ENCODE measurements around the gene YPEL5. TPM values are rescaled to one million over a fixed set of nuclear protein-coding genes. Genes with fewer than 3 reads are reported as not detected.

The YPEL5 gene
- total RNA-seq, 1 donor from 2014 or later, result 66.4 TPM

- Histone ChIP-seq H3K4me1 (peaks cover 28% of the 10 kb centered on the region), H4K20me1 (ENCODE audit: low read depth) (no peaks in the 10 kb centered on the region), H3K36me3 (no peaks in the 10 kb centered on the region), H3K9me3 (ENCODE audit: low read depth) (no peaks in the 10 kb centered on the region), H3K27me3 (no peaks in the 10 kb centered on the region), H3K27ac (no peak overlapping the region), H2AFZ (replicated peaks) (no peak overlapping the region), H3K79me2 (ENCODE audit: low read depth) (no peaks in the 10 kb centered on the region), H3F3A (ENCODE audit: low read depth) (peaks cover 3% of the 10 kb centered on the region), H3K9ac (no peak overlapping the region), H3K4me2 (peak overlapping the region; percentile 27), H3K4me3 (no peak overlapping the region)
- Mint-ChIP-seq H3K27ac (no peak overlapping the region), H3K36me3 (no peaks in the 10 kb centered on the region), H3K4me3 (no peak overlapping the region), H3K4me1 (peaks cover 11% of the 10 kb centered on the region), H3K27me3 (ENCODE audit: insufficient read depth, low read depth) (peaks cover 3% of the 10 kb centered on the region), H3K9me3 (peaks cover 2% of the 10 kb centered on the region)
- no peak for TF ChIP-seq CTCF (IDR thresholded peaks at IDR 0.05)
- TF ChIP-seq EZH2phosphoT487 (IDR thresholded peaks at IDR 0.05), result no peak
- no peak for TF ChIP-seq EZH2 (IDR thresholded peaks at IDR 0.05)
- DNase-seq (ENCODE audit: low spot score), result no peak
Observed at GRCh38 chr2:30194421-30194820, 47.6 kb downstream of the YPEL5 start.

DNA sequence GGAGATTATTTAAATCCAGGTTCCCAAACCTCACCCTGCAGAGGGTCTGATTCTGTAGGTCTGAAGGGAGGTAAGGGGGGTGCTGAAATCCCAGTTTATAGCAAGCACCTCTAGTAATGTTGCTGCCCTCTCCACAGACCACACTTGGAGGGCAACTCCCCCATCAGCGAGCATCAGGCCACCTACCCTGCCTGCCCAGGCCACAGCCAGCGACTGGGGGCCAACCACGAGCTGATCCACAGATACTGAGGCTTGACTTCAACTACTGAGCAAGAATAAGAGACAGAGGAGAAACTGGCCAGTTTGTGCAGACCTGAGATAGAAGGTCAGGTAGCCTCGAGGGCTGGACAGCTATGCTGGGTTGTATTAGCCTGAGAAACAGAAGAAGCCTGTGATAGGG, 48.2 kb downstream of the YPEL5 start:
- H3K9me3 ChIP-seq (ENCODE audit: low read depth), result no peaks in the 10 kb centered on the region
- H3K4me3 ChIP-seq, result no peak overlapping the region
- no peak overlapping the region for H3K4me3 Mint-ChIP-seq
- peaks cover 3% of the 10 kb centered on the region for H3K27me3 Mint-ChIP-seq (ENCODE audit: insufficient read depth, low read depth)
- H3K27me3 ChIP-seq, result no peaks in the 10 kb centered on the region
- no peak for DNase-seq (ENCODE audit: low spot score)
- no peak overlapping the region for H2AFZ ChIP-seq (replicated peaks)
- H3K36me3 ChIP-seq, result no peaks in the 10 kb centered on the region
- H3K79me2 ChIP-seq (ENCODE audit: low read depth), result no peaks in the 10 kb centered on the region
- no peak for TF ChIP-seq EZH2 (IDR thresholded peaks at IDR 0.05)
- TF ChIP-seq EZH2phosphoT487 (IDR thresholded peaks at IDR 0.05), result no peak
- TF ChIP-seq CTCF (IDR thresholded peaks at IDR 0.05), result no peak
- peaks cover 3% of the 10 kb centered on the region for H3F3A ChIP-seq (ENCODE audit: low read depth)
- H4K20me1 ChIP-seq (ENCODE audit: low read depth), result no peaks in the 10 kb centered on the region
- no peak overlapping the region for H3K27ac ChIP-seq
- no peak overlapping the region for H3K4me2 ChIP-seq
- no peaks in the 10 kb centered on the region for H3K36me3 Mint-ChIP-seq
- no peak overlapping the region for H3K9ac ChIP-seq
- peak overlapping the region; percentile 90 for H3K27ac Mint-ChIP-seq
- H3K9me3 Mint-ChIP-seq, result peaks cover 2% of the 10 kb centered on the region
- H3K4me1 ChIP-seq, result peaks cover 28% of the 10 kb centered on the region
- H3K4me1 Mint-ChIP-seq, result peaks cover 11% of the 10 kb centered on the region

DNA sequence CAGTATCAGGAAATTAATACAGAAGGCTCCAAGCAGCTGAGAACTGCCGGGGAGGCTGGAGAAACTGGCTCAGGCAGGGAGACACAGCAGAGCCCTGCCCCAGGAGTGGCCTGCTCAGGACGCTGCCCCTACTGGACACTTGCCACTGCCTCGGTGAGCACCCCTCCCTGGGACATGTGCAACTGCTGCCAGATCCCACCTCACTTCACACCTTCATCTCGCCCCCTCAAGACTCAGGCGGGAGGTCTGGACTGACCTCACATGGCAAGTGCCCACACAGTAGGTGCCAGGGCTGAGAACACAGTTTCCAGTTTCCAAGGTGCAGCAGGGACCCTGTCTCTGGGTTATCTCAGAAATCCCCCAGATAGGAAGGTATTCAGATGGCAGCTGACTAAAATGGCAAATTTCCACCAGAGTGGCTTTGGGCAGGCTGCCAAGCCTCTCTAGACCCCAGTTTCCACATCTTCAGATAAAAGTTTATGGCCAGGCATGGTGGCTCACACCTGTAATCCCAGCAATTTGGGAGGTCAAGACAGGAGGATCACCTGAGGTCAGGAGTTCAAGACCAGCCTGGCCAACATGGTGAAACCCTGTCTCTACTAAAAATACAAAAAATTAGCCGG, 50.9 kb downstream of the YPEL5 start:
- Histone ChIP-seq H3K27me3 (no peaks in the 10 kb centered on the region), H3K4me2 (no peak overlapping the region), H4K20me1 (ENCODE audit: low read depth) (no peaks in the 10 kb centered on the region), H2AFZ (replicated peaks) (no peak overlapping the region), H3F3A (ENCODE audit: low read depth) (no peaks in the 10 kb centered on the region), H3K4me3 (no peak overlapping the region), H3K9me3 (ENCODE audit: low read depth) (no peaks in the 10 kb centered on the region), H3K27ac (no peak overlapping the region), H3K4me1 (peaks cover 21% of the 10 kb centered on the region), H3K79me2 (ENCODE audit: low read depth) (no peaks in the 10 kb centered on the region), H3K9ac (no peak overlapping the region), H3K36me3 (no peaks in the 10 kb centered on the region)
- TF ChIP-seq CTCF (IDR thresholded peaks at IDR 0.05) (peak; percentile 22), EZH2 (IDR thresholded peaks at IDR 0.05) (no peak)
- H3K9me3 Mint-ChIP-seq, result no peaks in the 10 kb centered on the region
- H3K4me3 Mint-ChIP-seq, result no peak overlapping the region
- peak; percentile 16 for DNase-seq (ENCODE audit: low spot score)
- H3K27me3 Mint-ChIP-seq (ENCODE audit: insufficient read depth, low read depth), result peaks cover 5% of the 10 kb centered on the region
- H3K27ac Mint-ChIP-seq, result no peak overlapping the region
- no peaks in the 10 kb centered on the region for H3K36me3 Mint-ChIP-seq
- peaks cover 6% of the 10 kb centered on the region for H3K4me1 Mint-ChIP-seq

Measured in neural progenitor cell (in vitro differentiated cells).